Fibroblast of peridontal ligament (primary cell): ENCODE measurements around the gene SPACA4.
A peak's percentile ranks its signal among the peaks of the same experiment; 100 is the strongest.

Source experiments
- DNase-seq: peaks from one replicate; pipeline ENCODE4 v3.0.0-alpha.2; 2010; ENCODE audit errors: extremely low read depth

SPACA4 gene

DNA sequence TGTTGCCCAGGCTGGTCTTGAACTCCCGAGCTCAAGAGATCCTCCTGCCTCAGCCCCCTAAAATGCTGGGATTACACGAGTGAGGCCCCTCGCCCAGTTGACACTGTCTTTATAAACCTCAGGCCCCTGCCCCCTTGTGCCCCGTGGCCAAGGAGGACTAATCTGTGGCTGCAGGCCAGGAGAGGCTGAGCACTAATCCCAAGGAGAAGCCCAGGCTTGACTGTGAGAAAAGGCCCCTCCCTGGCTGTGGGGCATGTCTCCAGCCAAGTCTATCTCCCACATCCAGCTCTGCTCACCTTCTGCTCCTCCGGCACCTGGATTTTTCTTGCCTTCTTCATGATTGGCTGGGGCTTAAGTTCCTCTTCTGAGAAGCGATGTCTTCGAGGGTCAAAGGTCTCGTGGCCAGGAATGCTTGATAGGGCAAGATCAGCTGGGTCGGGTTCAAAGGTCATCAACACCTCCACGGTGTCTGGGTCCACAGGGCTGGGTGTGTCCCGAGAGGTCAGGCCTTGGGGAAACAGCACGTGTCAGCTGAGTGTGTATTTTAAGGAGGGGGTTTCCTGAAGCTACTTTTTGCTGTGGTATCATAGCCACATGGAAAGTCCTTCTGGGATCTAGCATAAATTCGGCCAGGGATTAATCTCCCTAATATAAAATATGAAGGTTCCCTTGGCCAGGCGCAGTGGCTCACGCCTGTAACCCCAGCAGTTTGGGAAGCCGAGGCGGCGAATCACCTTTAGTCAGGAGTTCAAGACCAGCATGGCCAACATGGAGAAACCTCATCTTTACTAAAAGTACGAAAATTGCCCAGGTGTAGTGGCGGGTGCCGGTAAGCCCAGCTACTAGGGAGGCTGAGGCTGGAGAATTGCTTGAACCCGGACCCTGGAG is 26.9 kb downstream of the SPACA4 start:
- DNase-seq, result no peak

GRCh38 chr19:48634036-48634342 is 27.4 kb downstream of the SPACA4 start:
- no peak for DNase-seq

DNA sequence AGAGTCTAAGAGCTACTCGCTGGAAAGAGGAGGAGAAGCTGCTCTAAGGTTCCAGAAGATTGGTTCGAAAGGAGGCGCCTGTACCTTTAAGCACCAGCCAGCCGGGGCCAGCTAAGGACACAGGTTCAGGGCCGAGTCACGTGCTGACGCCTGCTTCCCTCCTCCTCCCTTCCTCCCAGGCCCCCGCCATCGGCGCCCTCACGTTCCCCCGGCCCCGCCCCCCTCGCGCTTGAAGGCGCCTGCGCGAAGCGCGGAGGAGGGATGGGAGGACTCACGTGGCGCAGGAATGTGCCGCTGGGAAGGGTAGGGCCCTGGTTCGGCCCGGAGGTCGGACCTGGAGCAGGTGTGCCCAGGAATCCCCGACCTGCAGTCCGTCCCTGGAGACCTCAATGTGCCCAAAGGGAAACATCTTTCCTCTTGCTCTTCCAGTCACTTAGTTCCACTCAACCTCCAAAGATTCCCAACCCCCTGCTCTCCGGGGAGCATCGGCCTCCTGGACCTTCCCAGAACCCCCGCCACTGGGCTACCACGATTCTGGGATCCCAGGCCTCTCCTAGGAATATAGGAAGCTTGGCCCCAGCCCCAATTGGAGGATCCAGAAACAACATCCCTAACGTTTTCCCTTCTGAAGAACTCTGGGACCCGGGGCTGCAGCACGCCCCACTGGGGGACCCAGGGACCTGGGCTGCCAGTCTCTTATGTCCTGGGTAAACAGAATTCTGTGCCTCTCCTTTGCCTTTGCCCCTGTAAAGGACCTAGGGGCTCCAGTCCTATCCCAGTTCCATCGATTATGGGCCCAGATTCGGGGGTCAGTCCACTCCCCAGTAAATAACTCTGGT is 28.1 kb downstream of the SPACA4 start:
- DNase-seq, result peak; percentile 90

- DNase-seq, result no peak
Observed at GRCh38 chr19:48635263-48635965, 28.9 kb downstream of the SPACA4 start.

GRCh38 chr19:48635966-48636858 is 29.7 kb downstream of the SPACA4 start:
- no peak for DNase-seq

GRCh38 chr19:48636859-48637448 is 30.4 kb downstream of the SPACA4 start, which contains the start of gene DBP:
TSS of gene DBP (minus strand) at chr19:48637379. CDS start at chr19:48636994, 385 bp downstream.
- no peak for DNase-seq

- DNase-seq, result peak; percentile 98
Observed at GRCh38 chr19:48637449-48637947, 31.0 kb downstream of the SPACA4 start.

DNA sequence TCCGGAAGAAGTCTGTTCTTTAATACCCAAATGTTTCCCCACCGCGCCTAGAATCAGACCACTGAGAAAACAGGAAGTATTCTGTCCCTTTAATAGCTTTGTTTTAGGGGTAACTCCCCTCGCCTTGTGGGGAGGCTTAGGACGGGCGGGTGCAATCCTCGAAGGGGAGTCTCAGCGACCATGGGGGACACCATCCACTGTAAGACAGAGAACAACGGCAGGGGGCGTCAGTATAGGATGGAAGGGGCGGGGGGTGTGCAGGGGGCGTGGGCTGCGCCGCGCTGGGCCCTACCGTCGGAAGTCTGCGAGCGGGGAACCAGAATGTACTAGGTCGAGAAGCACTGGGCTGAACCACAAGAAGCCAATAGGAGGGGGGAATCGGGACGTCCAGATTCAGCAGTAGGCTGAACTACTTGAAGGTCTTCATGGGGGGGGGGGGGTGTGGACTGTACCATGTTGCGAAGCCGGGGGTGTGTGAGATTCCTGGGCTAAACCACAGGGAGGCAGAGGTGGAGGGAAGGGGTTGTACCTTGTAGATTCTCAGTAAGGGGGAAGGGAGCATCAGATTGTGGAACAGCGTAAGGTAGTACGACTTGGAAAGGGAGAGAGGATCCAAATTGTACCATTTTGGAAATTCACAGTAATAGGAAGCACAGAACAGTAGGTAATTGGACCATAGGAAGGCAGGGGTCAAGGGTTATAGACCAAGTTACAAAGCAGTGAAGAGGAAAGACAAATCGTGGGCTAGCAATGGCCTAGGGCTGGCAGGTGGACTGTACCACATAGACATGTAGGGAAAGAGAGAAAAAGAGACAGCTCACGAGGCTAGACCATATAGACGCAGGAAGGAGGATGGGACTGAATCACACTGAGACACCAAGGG is 31.6 kb downstream of the SPACA4 start:
- peak; percentile 96 for DNase-seq

GRCh38 chr19:48638831-48639381 is 32.4 kb downstream of the SPACA4 start:
- no peak for DNase-seq

- DNase-seq, result no peak
Observed at GRCh38 chr19:48639483-48640375, 33.2 kb downstream of the SPACA4 start.

- no peak for DNase-seq
Observed at GRCh38 chr19:48641850-48642249, 35.3 kb downstream of the SPACA4 start.

DNA sequence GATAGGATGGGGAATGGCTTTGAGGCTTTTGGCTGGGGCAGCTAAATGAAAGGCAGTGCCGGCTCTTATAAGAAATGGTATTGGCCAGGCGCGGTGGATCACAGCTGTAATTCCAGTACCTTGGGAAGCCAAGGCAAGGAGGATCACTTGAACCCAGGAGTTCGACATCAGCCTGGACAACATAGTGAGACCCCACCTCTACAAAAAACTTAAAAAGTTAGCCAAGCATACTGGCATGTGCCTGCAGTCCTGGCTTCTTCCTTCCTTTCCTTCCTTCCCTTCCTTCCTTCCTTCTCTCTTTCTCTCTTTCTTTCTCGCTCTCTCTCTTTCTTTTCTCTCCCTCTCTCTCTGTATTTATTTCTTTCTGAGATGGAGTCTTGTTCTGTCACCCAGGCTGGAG is 36.3 kb downstream of the SPACA4 start:
- DNase-seq, result no peak

GRCh38 chr19:48644355-48644754 is 37.8 kb downstream of the SPACA4 start:
- DNase-seq, result no peak

- peak; percentile 62 for DNase-seq
Observed at GRCh38 chr19:48644839-48645619, 38.5 kb downstream of the SPACA4 start.

DNA sequence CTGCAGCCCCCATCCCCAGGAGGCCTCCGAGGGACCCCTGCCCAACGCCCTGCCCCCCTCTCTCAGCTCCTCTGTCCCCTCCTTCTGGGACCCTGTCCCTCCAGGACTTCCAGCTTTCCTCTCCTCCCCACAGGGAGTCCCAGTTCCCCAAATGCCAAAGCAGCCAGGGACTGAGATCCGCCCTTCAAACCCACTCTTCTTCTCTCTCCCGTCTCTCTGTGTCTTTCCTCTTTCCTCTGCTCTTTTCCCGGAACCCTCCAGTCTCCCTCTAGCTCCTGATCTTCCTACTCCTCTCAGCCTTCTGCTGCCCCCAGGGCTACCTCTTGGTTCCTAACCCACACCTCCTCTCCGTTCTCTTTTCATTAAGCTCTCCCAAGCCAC is 39.1 kb downstream of the SPACA4 start:
- no peak for DNase-seq

DNA sequence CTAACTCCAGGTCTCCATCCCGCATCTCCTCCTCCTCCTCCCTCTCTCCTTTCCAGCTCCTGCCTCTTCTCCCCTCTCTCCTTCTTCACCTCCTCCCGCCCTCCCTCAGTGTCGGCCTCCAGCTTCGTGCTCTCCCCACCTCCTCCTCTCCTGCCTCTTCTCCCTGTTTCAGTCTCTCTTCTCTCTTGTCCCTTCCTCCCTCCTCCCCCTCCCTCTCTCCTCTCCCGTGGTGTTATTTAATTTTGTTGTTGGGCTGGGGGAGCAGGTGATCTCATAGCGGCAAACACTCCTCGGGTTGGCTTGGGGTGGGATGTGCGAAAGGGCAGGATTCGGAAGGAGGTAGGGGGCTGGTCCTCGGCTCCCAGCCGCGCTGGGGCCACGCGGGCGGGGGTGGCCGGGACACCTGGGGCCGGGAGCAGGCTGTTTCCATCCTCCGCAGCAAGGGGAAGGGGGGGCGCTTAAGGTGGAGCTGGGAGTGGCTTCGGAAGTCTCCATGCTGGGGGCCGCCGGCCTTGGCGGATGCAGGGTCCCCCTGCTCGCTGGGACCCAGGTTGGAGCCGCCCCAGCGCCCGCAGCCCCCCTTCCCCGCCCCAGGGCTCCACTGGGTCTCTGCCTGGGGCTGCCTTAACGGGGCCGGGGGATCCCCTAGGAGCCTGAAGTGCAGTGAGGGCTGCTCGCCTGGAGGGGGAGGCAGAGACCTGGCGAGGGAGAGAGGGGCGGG is 39.6 kb downstream of the SPACA4 start, which contains the start of gene CA11:
Gene CA11, minus strand, starts transcription at position 187 of the 721 bp plus-strand sequence. CDS start 555 bp downstream, outside the sequence.
- peak; percentile 63 for DNase-seq
